Measurements from ENCODE around the gene RP9.

GRCh38 chr7:33137103-33137502 lies 27.9 kb upstream of the RP9 start:
- no peak for TF ChIP-seq REST (IDR thresholded peaks at IDR 0.05; ENCODE audit: insufficient read depth in 1 of 2, low read depth in 2 of 2, low read length in 2 of 2)
- TF ChIP-seq POLR2AphosphoS5 (IDR thresholded peaks at IDR 0.05; ENCODE audit: low read depth, low read length), result no peak
- no peak for TF ChIP-seq FOXP2 (optimal IDR thresholded peaks at IDR 0.05; ENCODE audit: borderline replicate concordance, extremely low read depth, extremely low read length, insufficient read depth)
- no peak for TF ChIP-seq TAF1 (IDR thresholded peaks at IDR 0.05; ENCODE audit: borderline replicate concordance, insufficient read depth, low read length)
- no peak for TF ChIP-seq SIN3A (IDR thresholded peaks at IDR 0.05; ENCODE audit: borderline replicate concordance, insufficient read depth, low read length)

All from PFSK-1 (cell line).